HEK293 (cell line): ENCODE measurements around the gene RPS6KB2.
A peak's percentile ranks its signal among the peaks of the same experiment; 100 is the strongest.

ENCODE experiments used
- CTCF ChIA-PET: fragments of 350-600 bp; formaldehyde crosslinking; extraction: SDS; loops from one replicate; lab custom pipeline; 2021; ENCODE audit warnings: antibody characterized with exemption; lab: Yijun Ruan, JAX
- POLR2A ChIA-PET: fragments of 300-600 bp; formaldehyde crosslinking; extraction: SDS; loops from one replicate; lab custom pipeline; 2020; ENCODE audit warnings: antibody characterized with exemption, inconsistent platforms; lab: Yijun Ruan, JAX
- H3K27ac ChIP-seq: fragments of 200-500 bp; sonication (Bioruptor generic); 2 replicates; pipeline ENCODE4 v1.5.1; 2014; ENCODE audit warnings: low read depth, low read length, control low read depth, inconsistent platforms; ENCODE audit errors: extremely low read depth
- H3K36me3 ChIP-seq, 2 experiments: fragments of 200-500 bp in 1 of 2; sonication (Bioruptor generic) in 1 of 2; 1 replicate in 1 of 2; 2 replicates in 1 of 2; pipeline ENCODE4 v1.5.1; 2014 to 2017; ENCODE audit warnings: inconsistent platforms in 2 of 2, low read length in 2 of 2; ENCODE audit not compliant: control insufficient read depth in 2 of 2, insufficient read depth in 1 of 2
- H3K4me1 ChIP-seq: fragments of 200-500 bp; sonication (Bioruptor generic); 2 replicates; pipeline ENCODE4 v1.5.1; 2014; ENCODE audit warnings: mild to moderate bottlenecking, low read length, inconsistent platforms; ENCODE audit not compliant: control insufficient read depth, insufficient read depth
- H3K4me3 ChIP-seq: 2 replicates; pipeline ENCODE4 v1.5.1; 2011; ENCODE audit warnings: low read depth, mild to moderate bottlenecking, control low read depth, low read length, moderate library complexity
- H3K9me3 ChIP-seq: fragments of 200-500 bp; sonication (Bioruptor generic); 2 replicates; pipeline ENCODE4 v1.5.1; 2014; ENCODE audit warnings: low read depth, low read length, inconsistent platforms; ENCODE audit not compliant: control insufficient read depth, insufficient read depth
- AEBP2 ChIP-seq: fragments of 450-650 bp; formaldehyde crosslinking; IDR thresholded peaks from 2 replicates; pipeline ENCODE4 v1.5.1; 2016; ENCODE audit warnings: missing biosample characterization, missing genetic modification characterization, borderline replicate concordance
- HIC1 ChIP-seq: fragments of 450-650 bp; formaldehyde crosslinking; IDR thresholded peaks from 2 replicates; pipeline ENCODE4 v1.5.1; 2016; ENCODE audit warnings: missing biosample characterization, missing genetic modification characterization
- OVOL3 ChIP-seq: fragments of 450-650 bp; formaldehyde crosslinking; IDR thresholded peaks from 2 replicates; pipeline ENCODE4 v1.5.1; 2016; ENCODE audit warnings: missing biosample characterization, missing genetic modification characterization
- PRDM2 ChIP-seq: fragments of 450-650 bp; formaldehyde crosslinking; IDR thresholded peaks from 2 replicates; pipeline ENCODE4 v1.5.1; 2016; ENCODE audit warnings: missing biosample characterization, missing genetic modification characterization, borderline replicate concordance
- ZBTB11 ChIP-seq: fragments of 450-650 bp; formaldehyde crosslinking; conservative IDR thresholded peaks from 2 replicates; pipeline ENCODE4 v1.5.1; 2016; ENCODE audit warnings: low read depth, missing biosample characterization, missing genetic modification characterization
- ZBTB20 ChIP-seq: fragments of 450-650 bp; formaldehyde crosslinking; IDR thresholded peaks from 2 replicates; pipeline ENCODE4 v1.5.1; 2016; ENCODE audit warnings: missing biosample characterization, missing genetic modification characterization
- ZNF10 ChIP-seq: fragments of 450-650 bp; formaldehyde crosslinking; IDR thresholded peaks from 2 replicates; pipeline ENCODE4 v1.5.1; 2017; ENCODE audit warnings: missing biosample characterization, missing genetic modification characterization
- ZNF214 ChIP-seq: fragments of 450-650 bp; formaldehyde crosslinking; IDR thresholded peaks from 2 replicates; pipeline ENCODE4 v1.5.1; 2017; ENCODE audit warnings: missing biosample characterization, mild to moderate bottlenecking, missing genetic modification characterization, borderline replicate concordance
- ZNF324 ChIP-seq: fragments of 450-650 bp; formaldehyde crosslinking; IDR thresholded peaks from 2 replicates; pipeline ENCODE4 v1.5.1; 2016; ENCODE audit warnings: missing biosample characterization, missing genetic modification characterization
- ZNF366 ChIP-seq: fragments of 450-650 bp; formaldehyde crosslinking; conservative IDR thresholded peaks from 2 replicates; pipeline ENCODE4 v1.5.1; 2016; ENCODE audit warnings: missing biosample characterization, missing genetic modification characterization
- ZNF423 ChIP-seq: fragments of 450-650 bp; formaldehyde crosslinking; IDR thresholded peaks from 2 replicates; pipeline ENCODE4 v1.5.1; 2016; ENCODE audit warnings: missing biosample characterization, missing genetic modification characterization
- ZNF660 ChIP-seq: fragments of 450-650 bp; IDR thresholded peaks from 2 replicates; pipeline ENCODE4 v1.5.1; 2018; ENCODE audit warnings: missing biosample characterization, mild to moderate bottlenecking, missing genetic modification characterization
- ZNF747 ChIP-seq: fragments of 450-650 bp; formaldehyde crosslinking; IDR thresholded peaks from 2 replicates; pipeline ENCODE4 v1.5.1; 2016; ENCODE audit warnings: missing biosample characterization, missing genetic modification characterization
- ZNF791 ChIP-seq: fragments of 450-650 bp; formaldehyde crosslinking; IDR thresholded peaks from 2 replicates; pipeline ENCODE4 v1.5.1; 2016; ENCODE audit warnings: missing biosample characterization, missing genetic modification characterization

Gene RPS6KB2

GRCh38 chr11:67468056-67468455 is 39.8 kb downstream of the RPS6KB2 start (continued):
- TF ChIP-seq PRDM2 (tag by site-specific recombination) = no peak
- no peak for TF ChIP-seq ZNF660 (tag by site-specific recombination)

GRCh38 chr11:67468456-67468758 is 40.1 kb downstream of the RPS6KB2 start:
- H3K4me1 ChIP-seq = no peaks in the 10 kb centered on the region; the same call in 1 of the 2 replicates
- H3K9me3 ChIP-seq = no peaks in the 10 kb centered on the region
- POLR2A ChIA-PET = interaction anchor here (0.5 to 2.8 kb wide), 10 partner anchors 8 to 98 kb away, joined by 3 to 23 read pairs (median 5); partner anchors contain the start of genes AIP, PITPNM1, PPP1CA and PTPRCAP
- H3K36me3 ChIP-seq = no peaks in the 10 kb centered on the region
- H3K4me3 ChIP-seq = peak overlapping the region; percentile 71
- CTCF ChIA-PET = interaction anchor here (1.6 to 1.9 kb wide), 2 partner anchors 67 to 80 kb away, joined by 10 read pairs; partner anchors contain the start of gene PPP1CA
- no peak for TF ChIP-seq AEBP2 (tag by site-specific recombination)
- no peak for TF ChIP-seq ZNF791
- TF ChIP-seq OVOL3 = no peak
- no peak for TF ChIP-seq ZNF214 (tag by site-specific recombination)
- no peak for TF ChIP-seq ZNF324 (tag by site-specific recombination)
- TF ChIP-seq HIC1 = no peak
- TF ChIP-seq ZNF366 = no peak
- no peak for TF ChIP-seq ZNF10 (tag by site-specific recombination)
- TF ChIP-seq ZNF747 (tag by site-specific recombination) = no peak
- no peak for TF ChIP-seq ZBTB20 (tag by site-specific recombination)
- TF ChIP-seq ZNF423 (tag by site-specific recombination) = no peak
- no peak for TF ChIP-seq ZBTB11
- H3K27ac ChIP-seq = peak overlapping the region; percentile 47; the same call in 1 of the 2 replicates
